H1 (cell line): ENCODE results near the gene KRTAP12-3. TPM values are rescaled to one million over a fixed set of nuclear protein-coding genes. Genes with fewer than 3 reads are reported as not detected.
A peak's percentile ranks its signal among the peaks of the same experiment; 100 is the strongest.
"Not testable (repeated sequence)": the region's sequence is repeated elsewhere in the genome, so short reads cannot be mapped to it uniquely, and the experiment has no call there.

ENCODE experiments used
- CTCF ChIA-PET: fragments of 300-600 bp; sonication (Branson Sonifier 250); formaldehyde crosslinking; loops from one replicate; lab custom pipeline; 2021; ENCODE audit not compliant: partially characterized antibody; lab: Charles Lee
- POLR2A ChIA-PET: fragments of 300-600 bp; sonication (Branson Sonifier 250); formaldehyde crosslinking; loops from one replicate; lab custom pipeline; 2021; ENCODE audit warnings: inconsistent platforms; ENCODE audit not compliant: partially characterized antibody; lab: Charles Lee
- DNase-seq, 2 experiments: peaks; one replicate each; pipeline versions ENCODE4 v3.0.0 to v3.0.0-alpha.2; 2010 to 2022; ENCODE audit warnings: low spot score in 2 of 2, low read depth in 1 of 2, mixed read lengths in 1 of 2
- FAIRE-seq: peaks from 2 replicates; lab custom pipeline; 2011; peaks lifted over from hg19 to GRCh38; lab: Jason Lieb, UNC
- H2AFZ ChIP-seq: 2 replicates; pipeline ENCODE4 v1.8.1; 2012; ENCODE audit warnings: low read length, inconsistent platforms
- H2AK5ac ChIP-seq: 2 replicates; pipeline ENCODE4 v1.6.1; 2013; ENCODE audit warnings: low read depth, low read length
- H2BK120ac ChIP-seq: replicated peaks from 2 replicates; pipeline ENCODE3; 2013; ENCODE audit warnings: low read depth, low read length, inconsistent platforms
- H2BK12ac ChIP-seq: 2 replicates; pipeline ENCODE4 v1.6.1; 2013; ENCODE audit warnings: low read depth, low read length
- H2BK15ac ChIP-seq: 2 replicates; pipeline ENCODE4 v1.6.1; 2013; ENCODE audit warnings: low read length
- H2BK20ac ChIP-seq: 2 replicates; pipeline ENCODE4 v1.6.1; 2013; ENCODE audit warnings: low read length
- H2BK5ac ChIP-seq: 2 replicates; pipeline ENCODE4 v1.6.1; 2013; ENCODE audit warnings: low read depth, low read length
- H3K14ac ChIP-seq: 2 replicates; pipeline ENCODE4 v1.6.1; 2013; ENCODE audit warnings: inconsistent platforms; ENCODE audit not compliant: insufficient read length
- H3K18ac ChIP-seq: 2 replicates; pipeline ENCODE4 v1.6.1; 2013; ENCODE audit warnings: low read length; ENCODE audit errors: extremely low read depth
- H3K23ac ChIP-seq: 2 replicates; pipeline ENCODE4 v1.6.1; 2013; ENCODE audit warnings: inconsistent platforms; ENCODE audit not compliant: insufficient read length
- H3K23me2 ChIP-seq: 2 replicates; pipeline ENCODE4 v1.6.1; 2013; ENCODE audit warnings: low read depth, low read length
- H3K27ac ChIP-seq: 2 replicates; pipeline ENCODE4 v1.6.1; 2011; ENCODE audit warnings: low read depth, low read length, inconsistent platforms
- H3K27me3 ChIP-seq, 4 experiments: replicated peaks in 1 of 4; 1 replicate in 1 of 4; 2 replicates in 3 of 4; pipeline versions ENCODE4 v1.6.1 to v1.8.1; 2011 to 2013; ENCODE audit warnings: low read length in 3 of 4, mild to moderate bottlenecking in 3 of 4, inconsistent platforms in 2 of 4, mixed read lengths in 2 of 4, moderate library complexity in 1 of 4; ENCODE audit not compliant: control insufficient read depth in 3 of 4, insufficient read depth in 3 of 4; ENCODE audit errors: extremely low read depth in 1 of 4
- H3K36me3 ChIP-seq, 4 experiments: 2 replicates each; pipeline versions ENCODE4 v1.6.1 to v1.8.1; 2011 to 2013; ENCODE audit warnings: mild to moderate bottlenecking in 4 of 4, low read length in 3 of 4, moderate library complexity in 2 of 4, control low read depth in 1 of 4, inconsistent platforms in 1 of 4; ENCODE audit not compliant: insufficient read depth in 4 of 4, control insufficient read depth in 2 of 4
- H3K4ac ChIP-seq: replicated peaks from 2 replicates; pipeline ENCODE3; 2013; ENCODE audit warnings: low read length, low read depth, mixed read lengths, inconsistent platforms; ENCODE audit not compliant: insufficient read length
- H3K4me1 ChIP-seq, 4 experiments: replicated peaks in 1 of 4; 1 replicate in 1 of 4; 2 replicates in 3 of 4; pipeline versions ENCODE4 v1.6.1 to v1.8.1; 2011 to 2013; ENCODE audit warnings: low read length in 3 of 4, inconsistent platforms in 2 of 4, mixed read lengths in 1 of 4; ENCODE audit not compliant: insufficient read depth in 4 of 4, control insufficient read depth in 3 of 4
- H3K4me2 ChIP-seq, 2 experiments: 2 replicates each; pipeline versions ENCODE4 v1.6.1 to v1.8.1; 2011 to 2013; ENCODE audit warnings: low read depth in 2 of 2, low read length in 2 of 2, control low read depth in 1 of 2, inconsistent platforms in 1 of 2, mild to moderate bottlenecking in 1 of 2; ENCODE audit not compliant: insufficient read depth in 1 of 2
- H3K4me3 ChIP-seq, 4 experiments: fragments of 200-600, 300-600 bp in 1 of 4; sonication (generic), shearing (Covaris generic), sonication (Bioruptor Twin) in 1 of 4; 2 replicates each; pipeline versions ENCODE4 v1.5.1 to v1.8.1; 2011 to 2016; ENCODE audit warnings: low read length in 4 of 4, low read depth in 3 of 4, control low read depth in 2 of 4, inconsistent platforms in 2 of 4, mild to moderate bottlenecking in 2 of 4, mixed read lengths in 1 of 4, moderate library complexity in 1 of 4; ENCODE audit not compliant: insufficient read depth in 2 of 4; ENCODE audit errors: extremely low read depth in 1 of 4
- H3K56ac ChIP-seq: replicated peaks from 2 replicates; pipeline ENCODE3; 2013; ENCODE audit warnings: low read depth, mild to moderate bottlenecking, mixed read lengths, low read length, inconsistent platforms; ENCODE audit not compliant: insufficient read length
- H3K79me1 ChIP-seq: 2 replicates; pipeline ENCODE4 v1.6.1; 2013; ENCODE audit warnings: low read depth, low read length, control low read depth
- H3K79me2 ChIP-seq, 2 experiments: 2 replicates each; pipeline versions ENCODE4 v1.6.1 to v1.8.1; 2012 to 2013; ENCODE audit warnings: low read length in 2 of 2, mild to moderate bottlenecking in 2 of 2, inconsistent platforms in 1 of 2; ENCODE audit not compliant: insufficient read depth in 2 of 2, control insufficient read depth in 1 of 2
- H3K9ac ChIP-seq, 4 experiments: replicated peaks in 1 of 4; 1 replicate in 1 of 4; 2 replicates in 3 of 4; pipeline versions ENCODE4 v1.6.1 to v1.8.1; 2011 to 2013; ENCODE audit warnings: low read depth in 3 of 4, low read length in 3 of 4, control low read depth in 2 of 4, mild to moderate bottlenecking in 2 of 4, moderate library complexity in 2 of 4, inconsistent platforms in 1 of 4; ENCODE audit errors: extremely low read depth in 1 of 4
- H3K9me3 ChIP-seq, 2 experiments: 2 replicates each; pipeline versions ENCODE4 v1.6.1 to v1.8.1; 2012 to 2013; ENCODE audit warnings: mild to moderate bottlenecking in 2 of 2, moderate library complexity in 2 of 2, control low read depth in 1 of 2, inconsistent platforms in 1 of 2, low read depth in 1 of 2, low read length in 1 of 2, mixed read lengths in 1 of 2; ENCODE audit not compliant: insufficient read depth in 2 of 2
- H4K20me1 ChIP-seq, 2 experiments: replicated peaks in 1 of 2; 2 replicates each; pipeline versions ENCODE3 to v1.8.1; 2011 to 2013; ENCODE audit warnings: inconsistent platforms in 2 of 2, low read length in 2 of 2, mild to moderate bottlenecking in 1 of 2; ENCODE audit not compliant: insufficient read depth in 2 of 2, control insufficient read depth in 1 of 2
- H4K5ac ChIP-seq: 2 replicates; pipeline ENCODE4 v1.6.1; 2013; ENCODE audit warnings: low read length, low read depth, mixed read lengths, inconsistent platforms; ENCODE audit not compliant: insufficient read length
- H4K8ac ChIP-seq: 2 replicates; pipeline ENCODE4 v1.8.0; 2013; ENCODE audit warnings: mild to moderate bottlenecking, moderate library complexity, low read length, inconsistent platforms; ENCODE audit not compliant: insufficient read depth; ENCODE audit errors: extremely low read depth
- H4K91ac ChIP-seq: replicated peaks from 2 replicates; pipeline ENCODE3; 2013; ENCODE audit warnings: low read length, mixed read lengths, inconsistent platforms; ENCODE audit not compliant: insufficient read length
- WGBS, 2 experiments: shearing (Covaris generic) in 1 of 2; methylation state at CpG; one replicate each; pipeline versions ENCODE4 v1.1.6 to v1.1.7; 2013 to 2015; ENCODE audit warnings: low lambda C conversion rate in 2 of 2, mixed read lengths in 2 of 2, inconsistent platforms in 1 of 2, low coverage in 1 of 2, missing lambda C conversion rate in 1 of 2; ENCODE audit not compliant: insufficient replicate concordance in 2 of 2, insufficient coverage in 1 of 2, insufficient read length in 1 of 2; ENCODE audit errors: extremely low coverage in 1 of 2, missing lambda C conversion rate in 1 of 2; 5-methylcytosine and 5-hydroxymethylcytosine counted together
- polyA plus RNA-seq, 7 experiments: library from polyadenylated mRNA; depleted of rRNA in 3 of 7; stranded (reverse) in 5 of 7; unstranded in 2 of 7; fragments of >200 nt in 5 of 7; fragments of 200-250 nt in 2 of 7; gene quantifications; 1 replicate in 5 of 7; 2 replicates in 1 of 7; 4 replicates in 1 of 7; pipeline versions ENCODE4 v1.2.1 to v1.2.3, GENCODE V29; 2011 to 2013; ENCODE audit warnings: missing spikeins in 2 of 7, mixed read lengths in 2 of 7
- total RNA-seq: library from RNA; stranded (reverse); fragmentation: NEBNext Ultra II Directional; extraction: Animal tissue kit (Norgen Biotek cat#: 25700); gene quantifications from 2 replicates; pipeline ENCODE4 v1.2.1, GENCODE V29; 2021
- TF ChIP-seq, protein P1 (sequence below): IDR thresholded peaks from 2 replicates; pipeline ENCODE4 v1.6.1; 2011; ENCODE audit warnings: low read length, improper control_type of control experiment
- TF ChIP-seq, protein P2 (sequence below): IDR thresholded peaks from 2 replicates; pipeline ENCODE4 v1.6.1; 2012; ENCODE audit warnings: inconsistent platforms

The KRTAP12-3 gene
- total and polyA plus RNA-seq, 2 of the 8 experiments (the other 6 are each of a cell fraction or from before 2014, with no cell fraction given), result not detected

DNA sequence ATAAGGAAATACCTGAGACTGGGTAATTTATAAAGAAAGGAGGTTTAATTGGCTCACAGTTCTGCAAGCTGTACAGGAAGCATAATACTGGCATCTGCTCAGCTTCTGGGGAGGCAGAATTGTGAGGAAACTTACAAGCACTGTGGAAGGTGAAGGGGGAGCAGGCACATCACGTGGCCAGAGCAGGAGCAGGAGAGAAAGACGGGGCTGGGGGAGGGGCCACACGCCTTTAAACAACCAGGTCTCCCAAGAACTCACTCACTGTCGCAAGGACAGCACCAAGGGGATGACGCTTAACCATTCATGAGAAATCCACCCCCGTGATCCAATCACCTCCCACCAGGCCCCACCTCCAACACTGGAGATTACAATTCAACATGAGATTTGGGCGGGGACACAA, 3.8 kb downstream of the KRTAP12-3 start:
- H3K4me2 ChIP-seq, result peak overlapping the region in 1 of 2 experiments; percentile 37; a peak in 1 of 4 replicates
- H3K36me3 ChIP-seq, H2BK20ac ChIP-seq, H3K9me3 ChIP-seq, H2BK5ac ChIP-seq, H4K20me1 ChIP-seq, H3K79me2 ChIP-seq, H2BK12ac ChIP-seq, H3K23ac ChIP-seq, H2AK5ac ChIP-seq, H2AFZ ChIP-seq, H3K4ac ChIP-seq, H3K14ac ChIP-seq, H4K8ac ChIP-seq, POLR2A ChIA-PET, H3K9ac ChIP-seq, H2BK120ac ChIP-seq, H3K4me1 ChIP-seq, H3K79me1 ChIP-seq, H3K27me3 ChIP-seq, H3K18ac ChIP-seq, H3K23me2 ChIP-seq, H2BK15ac ChIP-seq, H3K4me3 ChIP-seq, H4K91ac ChIP-seq, H3K56ac ChIP-seq, H3K27ac ChIP-seq: not testable (repeated sequence)
- peak overlapping the region; percentile 9 for H4K5ac ChIP-seq
- peak; percentile 55 for FAIRE-seq
- CTCF ChIA-PET, result interaction anchor here (1.3 kb wide), 1 partner anchor 45 kb away, joined by 3 read pairs; no protein-coding TSS in a partner anchor
- DNase-seq, result peak; percentile 10 to 53
- WGBS, 2 experiments, result 62% methylated on average over 7 of the region's 7 CpGs; no CpG with 5 or more reads in 1 of the 2 experiments
- TF ChIP-seq, protein P1, sequence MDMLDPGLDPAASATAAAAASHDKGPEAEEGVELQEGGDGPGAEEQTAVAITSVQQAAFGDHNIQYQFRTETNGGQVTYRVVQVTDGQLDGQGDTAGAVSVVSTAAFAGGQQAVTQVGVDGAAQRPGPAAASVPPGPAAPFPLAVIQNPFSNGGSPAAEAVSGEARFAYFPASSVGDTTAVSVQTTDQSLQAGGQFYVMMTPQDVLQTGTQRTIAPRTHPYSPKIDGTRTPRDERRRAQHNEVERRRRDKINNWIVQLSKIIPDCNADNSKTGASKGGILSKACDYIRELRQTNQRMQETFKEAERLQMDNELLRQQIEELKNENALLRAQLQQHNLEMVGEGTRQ, result peak; percentile 64
- TF ChIP-seq, protein P2, sequence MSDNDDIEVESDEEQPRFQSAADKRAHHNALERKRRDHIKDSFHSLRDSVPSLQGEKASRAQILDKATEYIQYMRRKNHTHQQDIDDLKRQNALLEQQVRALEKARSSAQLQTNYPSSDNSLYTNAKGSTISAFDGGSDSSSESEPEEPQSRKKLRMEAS, result peak; percentile 69
